HepG2 (cell line): Measurements from ENCODE around the gene RNU6-8. TPM values are rescaled to one million over a fixed set of nuclear protein-coding genes. Genes with fewer than 3 reads are reported as not detected.

Experiments
- ATM ChIP-seq: fragments of 450-650 bp; IDR thresholded peaks from 2 replicates; pipeline ENCODE4 v1.7.1; 2017; ENCODE audit warnings: mild to moderate bottlenecking, borderline replicate concordance
- ELF1 ChIP-seq: sonication (generic); formaldehyde crosslinking; IDR thresholded peaks from 2 replicates; pipeline ENCODE4 v1.4.0; 2020; ENCODE audit warnings: missing genetic modification reagents
- FUBP1 ChIP-seq: sonication (generic); formaldehyde crosslinking; IDR thresholded peaks from 2 replicates; pipeline ENCODE4 v1.5.1; 2020; ENCODE audit warnings: missing genetic modification reagents, mild to moderate bottlenecking, borderline replicate concordance
- NFE2L2 ChIP-seq: fragments of 150-350 bp; IDR thresholded peaks from 2 replicates; pipeline ENCODE4 v1.6.1; 2014; ENCODE audit warnings: low read length
- NPAS2 ChIP-seq: sonication (generic); formaldehyde crosslinking; IDR thresholded peaks from 2 replicates; pipeline ENCODE4 v1.8.0; 2022; ENCODE audit warnings: mild to moderate bottlenecking, missing genetic modification reagents, borderline replicate concordance
- PCBP2 ChIP-seq: fragments of 200-400 bp; formaldehyde crosslinking; optimal IDR thresholded peaks from 2 replicates; pipeline ENCODE3; 2018; ENCODE audit warnings: low read length, low read depth; ENCODE audit not compliant: poor library complexity, severe bottlenecking
- POLR2AphosphoS2 ChIP-seq: IDR thresholded peaks from 2 replicates; pipeline ENCODE4 v1.6.1; 2011; ENCODE audit warnings: low read depth, low read length, improper control_type of control experiment
- ZBTB2 ChIP-seq: sonication (generic); formaldehyde crosslinking; IDR thresholded peaks from 2 replicates; pipeline ENCODE4 v1.8.0; 2022; ENCODE audit warnings: low read depth, missing genetic modification reagents
- ZMYM3 ChIP-seq: sonication (generic); formaldehyde crosslinking; IDR thresholded peaks from 2 replicates; pipeline ENCODE4 v1.5.1; 2020; ENCODE audit warnings: mild to moderate bottlenecking, missing genetic modification reagents
- ZNF136 ChIP-seq: sonication (generic); formaldehyde crosslinking; IDR thresholded peaks from 2 replicates; pipeline ENCODE4 v1.8.1; 2022; ENCODE audit warnings: low read depth, mild to moderate bottlenecking, moderate library complexity, missing genetic modification reagents
- ZNF234 ChIP-seq: sonication (generic); formaldehyde crosslinking; conservative IDR thresholded peaks from 2 replicates; pipeline ENCODE4 v1.5.1; 2020; ENCODE audit warnings: mild to moderate bottlenecking, missing genetic modification reagents
- ZNF235 ChIP-seq: sonication (generic); formaldehyde crosslinking; IDR thresholded peaks from 2 replicates; pipeline ENCODE4 v1.8.1; 2023; ENCODE audit warnings: mild to moderate bottlenecking, missing genetic modification reagents, borderline replicate concordance
- ZNF318 ChIP-seq: sonication (generic); formaldehyde crosslinking; IDR thresholded peaks from 2 replicates; pipeline ENCODE4 v1.4.0; 2020; ENCODE audit warnings: mild to moderate bottlenecking, missing genetic modification reagents
- ZNF333 ChIP-seq: sonication (generic); formaldehyde crosslinking; IDR thresholded peaks from 2 replicates; pipeline ENCODE4 v1.4.0; 2020; ENCODE audit warnings: mild to moderate bottlenecking, missing genetic modification reagents, borderline replicate concordance
- ZNF441 ChIP-seq: sonication (generic); formaldehyde crosslinking; IDR thresholded peaks from 2 replicates; pipeline ENCODE4 v1.7.0; 2021; ENCODE audit warnings: missing genetic modification reagents, borderline replicate concordance
- ZNF530 ChIP-seq: sonication (generic); formaldehyde crosslinking; IDR thresholded peaks from 2 replicates; pipeline ENCODE4 v1.5.0; 2020; ENCODE audit warnings: low read depth, mild to moderate bottlenecking, missing genetic modification reagents
- ZNF549 ChIP-seq: sonication (generic); formaldehyde crosslinking; IDR thresholded peaks from 2 replicates; pipeline ENCODE4 v1.5.0; 2020; ENCODE audit warnings: missing genetic modification reagents
- polyA plus RNA-seq, 8 experiments: library from polyadenylated mRNA; depleted of rRNA in 3 of 8; stranded (reverse) in 7 of 8; unstranded in 1 of 8; fragments of >200 nt; fragmentation: Illumina TruSeq in 4 of 8; extraction: Trizol in 4 of 8; gene quantifications; 2 replicates each; pipeline versions ENCODE4 v1.2.1 to v1.2.3, GENCODE V29; 2011 to 2016; ENCODE audit warnings: low read depth in 4 of 8, missing spikeins in 1 of 8, mixed read lengths in 1 of 8; ENCODE audit not compliant: insufficient read depth in 1 of 8
- total RNA-seq, 5 experiments: library from RNA; depleted of rRNA; stranded (reverse); fragments of >200 nt; fragmentation: Illumina TruSeq; extraction: Trizol; gene quantifications; 2 replicates each; pipeline ENCODE4 v1.2.3, GENCODE V29; 2016; ENCODE audit warnings: low read depth in 1 of 5

Gene RNU6-8
- total and polyA plus RNA-seq, 2 of the 13 experiments (the other 11 are each of a cell fraction or from before 2014, with no cell fraction given): under 0.01 TPM; not detected in 1

GRCh38 chr14:32201193-32201815 lies 1.8 kb downstream of the RNU6-8 start (continued):
- no peak for TF ChIP-seq ZNF530 (CRISPR knock-in tag)
- peak; percentile 28 for TF ChIP-seq ZNF136
- peak; percentile 57 for TF ChIP-seq ELF1
- no peak for TF ChIP-seq PCBP2
- TF ChIP-seq NFE2L2: no peak
- peak; percentile 77; the same call in 1 of the 2 replicates for TF ChIP-seq ZMYM3
- TF ChIP-seq ZNF549 (CRISPR knock-in tag): no peak
- TF ChIP-seq ZNF333 (CRISPR knock-in tag): peak; percentile 99
- TF ChIP-seq ATM: no peak
- peak; percentile 99 for TF ChIP-seq ZNF234 (CRISPR knock-in tag)
- TF ChIP-seq NPAS2 (CRISPR knock-in tag): no peak
- TF ChIP-seq POLR2AphosphoS2: no peak
- TF ChIP-seq ZNF318 (CRISPR knock-in tag): peak; percentile 99
- TF ChIP-seq ZNF441: no peak; the same call in 1 of the 2 replicates
- peak; percentile 77 for TF ChIP-seq FUBP1
- TF ChIP-seq ZBTB2: peak; percentile 83
- peak; percentile 99; the same call in 1 of the 2 replicates for TF ChIP-seq ZNF235 (CRISPR knock-in tag)
